Suprapubic skin (tissue), 3 donors: ENCODE measurements around the gene FSD1L.

ENCODE experiments used
- CTCF ChIP-seq, 2 donors: fragments of 200-600 bp in 1 of 2; fragments of 450-650 bp in 1 of 2; sonication (generic) in 1 of 2; IDR thresholded peaks; one replicate each; pipeline ENCODE4 v1.5.1; 2016 to 2019; ENCODE audit warnings: antibody characterized with exemption in 2 of 2, mild to moderate bottlenecking in 1 of 2, moderate library complexity in 1 of 2
- POLR2AphosphoS5 ChIP-seq, 3 donors: sonication (generic); formaldehyde crosslinking; IDR thresholded peaks; one replicate each; pipeline ENCODE4 v1.6.1; 2017; ENCODE audit warnings: antibody characterized with exemption in 3 of 3

GRCh38 chr9:105419816-105420597 is 27.8 kb upstream of the FSD1L start:
- TF ChIP-seq POLR2AphosphoS5 (IDR thresholded peaks at IDR 0.05): no peak
- TF ChIP-seq CTCF (IDR thresholded peaks at IDR 0.05): no peak
